CD4-positive, alpha-beta T cell (primary cell): ENCODE results near the gene GLRX2. TPM values are rescaled to one million over a fixed set of nuclear protein-coding genes. Genes with fewer than 3 reads are reported as not detected.

Source experiments
- ATAC-seq: fragments of 200-7000 bp; cut with Tn5 transposase; one replicate; pipeline ENCODE4 v1.10.0; 2022; ENCODE audit warnings: mild to moderate bottlenecking; ENCODE audit not compliant: poor library complexity
- CTCF ChIA-PET: fragments of 350-600 bp; sonication (Branson Sonifier 250); formaldehyde crosslinking; loops from one replicate; lab custom pipeline; 2021; ENCODE audit warnings: antibody characterized with exemption, inconsistent platforms; lab: Charles Lee
- POLR2A ChIA-PET: fragments of 350-600 bp; sonication (Branson Sonifier 250); formaldehyde crosslinking; loops from one replicate; lab custom pipeline; 2021; ENCODE audit warnings: antibody characterized with exemption, inconsistent platforms; lab: Charles Lee
- DNase-seq, 14 experiments: peaks; one replicate each; pipeline ENCODE4 v3.0.0-alpha.2; 2013 to 2020; ENCODE audit warnings: mixed read lengths in 2 of 14
- H3K27ac ChIP-seq, 2 donors: one replicate each; pipeline versions ENCODE4 v1.5.1 to v1.7.0; 2013; ENCODE audit warnings: low read length in 2 of 2, low read depth in 1 of 2, mild to moderate bottlenecking in 1 of 2
- H3K27me3 ChIP-seq, 2 experiments: 1 replicate in 1 of 2; 2 replicates in 1 of 2; pipeline versions ENCODE4 v1.6.1 to v1.7.0; 2013; ENCODE audit warnings: low read length in 2 of 2, control low read depth in 1 of 2, mild to moderate bottlenecking in 1 of 2, moderate library complexity in 1 of 2; ENCODE audit not compliant: insufficient read depth in 2 of 2, control insufficient read depth in 1 of 2
- H3K36me3 ChIP-seq: one replicate; pipeline ENCODE4 v1.6.1; 2013; ENCODE audit warnings: low read length, control low read depth; ENCODE audit not compliant: insufficient read depth
- H3K4me1 ChIP-seq: one replicate; pipeline ENCODE4 v1.6.1; 2013; ENCODE audit warnings: low read length, control low read depth; ENCODE audit not compliant: insufficient read depth
- H3K4me3 ChIP-seq: one replicate; pipeline ENCODE4 v1.5.1; 2013; ENCODE audit warnings: mild to moderate bottlenecking, low read length, moderate library complexity
- H3K9me3 ChIP-seq, 2 experiments: 1 replicate in 1 of 2; 2 replicates in 1 of 2; pipeline versions ENCODE4 v1.6.1 to v1.7.0; 2013; ENCODE audit warnings: low read length in 2 of 2, mild to moderate bottlenecking in 2 of 2, control low read depth in 1 of 2, moderate library complexity in 1 of 2; ENCODE audit not compliant: control insufficient read depth in 1 of 2, insufficient read depth in 1 of 2
- H3K27ac Mint-ChIP-seq: one replicate; pipeline ENCODE4 v1.8.0; 2020; ENCODE audit warnings: mixed read lengths
- H3K27me3 Mint-ChIP-seq: one replicate; pipeline ENCODE4 v1.8.0; 2021; ENCODE audit warnings: mixed read lengths
- H3K36me3 Mint-ChIP-seq: one replicate; pipeline ENCODE4 v1.8.0; 2021; ENCODE audit warnings: low read depth, mixed read lengths
- H3K4me1 Mint-ChIP-seq: one replicate; pipeline ENCODE4 v1.8.0; 2021; ENCODE audit warnings: low read depth, mixed read lengths
- H3K4me3 Mint-ChIP-seq: one replicate; pipeline ENCODE4 v1.8.0; 2020; ENCODE audit warnings: mild to moderate bottlenecking, mixed read lengths
- H3K9me3 Mint-ChIP-seq: one replicate; pipeline ENCODE4 v1.8.0; 2020; ENCODE audit warnings: mixed read lengths
- intact Hi-C, 2 experiments: fragments of 100-400 bp; cut with DNase I in 1 of 2; cut with micrococcal nuclease in 1 of 2; formaldehyde crosslinking; loops; one replicate each; pipeline versions ENCODE4 v1.15.1 to v1.9.0; 2023 to 2025; cut with DNase I, micrococcal nuclease
- total RNA-seq, 174 experiments: library from RNA in 2 of 174; stranded (reverse) in 2 of 174; gene quantifications; one replicate each; pipeline ENCODE4 v1.2.3 and lab custom pipeline; 2021 to 2026
- TF ChIP-seq, protein P1 (sequence below): fragments of 200-600 bp; IDR thresholded peaks from one replicate; pipeline ENCODE4 v1.8.0; 2022; ENCODE audit warnings: antibody characterized with exemption, mild to moderate bottlenecking

GLRX2 gene
- total RNA-seq, 2 experiments from 2014 or later, result 4.3 to 5.5 TPM

DNA sequence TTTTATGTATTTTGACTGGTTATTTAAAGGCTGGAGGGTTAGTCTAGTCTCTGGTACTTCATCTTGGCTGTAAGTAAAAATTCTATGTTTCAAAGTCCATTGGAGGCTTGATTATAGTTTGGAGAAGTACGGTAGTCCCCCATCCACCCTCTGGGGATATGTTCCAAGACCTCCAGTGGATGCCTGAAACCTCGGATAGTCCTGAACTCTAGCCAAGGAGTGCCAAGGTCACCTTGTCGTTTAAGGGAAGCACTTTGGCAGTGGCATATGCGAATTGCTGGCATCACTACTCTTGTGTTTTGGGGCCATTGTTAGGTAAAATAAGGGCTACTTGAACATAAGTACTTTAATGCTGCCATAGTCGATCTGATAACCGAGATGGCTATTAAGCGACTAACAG, 35.0 kb upstream of the GLRX2 start:
- H3K27me3 Mint-ChIP-seq, result no peaks in the 10 kb centered on the region
- H3K4me3 Mint-ChIP-seq, result no peak overlapping the region
- ATAC-seq (no peak), DNase-seq (no peak)
- H3K4me1 ChIP-seq, result no peaks in the 10 kb centered on the region
- H3K9me3 Mint-ChIP-seq, result no peaks in the 10 kb centered on the region
- peaks cover 62% of the 10 kb centered on the region for H3K36me3 ChIP-seq
- H3K9me3 ChIP-seq, result no peaks in the 10 kb centered on the region
- no peak overlapping the region for H3K27ac Mint-ChIP-seq
- ChIA-PET CTCF (no interaction called here), POLR2A (no interaction called here)
- H3K4me1 Mint-ChIP-seq, result peaks cover 49% of the 10 kb centered on the region
- no peak overlapping the region for H3K27ac ChIP-seq
- intact Hi-C loops, result loop anchor here in 1 of 2 experiments (10.0 kb wide), 1 partner anchor 1155 kb away; no protein-coding TSS in a partner anchor
- no peaks in the 10 kb centered on the region for H3K27me3 ChIP-seq
- peaks cover 92% of the 10 kb centered on the region for H3K36me3 Mint-ChIP-seq
- TF ChIP-seq, protein P1, sequence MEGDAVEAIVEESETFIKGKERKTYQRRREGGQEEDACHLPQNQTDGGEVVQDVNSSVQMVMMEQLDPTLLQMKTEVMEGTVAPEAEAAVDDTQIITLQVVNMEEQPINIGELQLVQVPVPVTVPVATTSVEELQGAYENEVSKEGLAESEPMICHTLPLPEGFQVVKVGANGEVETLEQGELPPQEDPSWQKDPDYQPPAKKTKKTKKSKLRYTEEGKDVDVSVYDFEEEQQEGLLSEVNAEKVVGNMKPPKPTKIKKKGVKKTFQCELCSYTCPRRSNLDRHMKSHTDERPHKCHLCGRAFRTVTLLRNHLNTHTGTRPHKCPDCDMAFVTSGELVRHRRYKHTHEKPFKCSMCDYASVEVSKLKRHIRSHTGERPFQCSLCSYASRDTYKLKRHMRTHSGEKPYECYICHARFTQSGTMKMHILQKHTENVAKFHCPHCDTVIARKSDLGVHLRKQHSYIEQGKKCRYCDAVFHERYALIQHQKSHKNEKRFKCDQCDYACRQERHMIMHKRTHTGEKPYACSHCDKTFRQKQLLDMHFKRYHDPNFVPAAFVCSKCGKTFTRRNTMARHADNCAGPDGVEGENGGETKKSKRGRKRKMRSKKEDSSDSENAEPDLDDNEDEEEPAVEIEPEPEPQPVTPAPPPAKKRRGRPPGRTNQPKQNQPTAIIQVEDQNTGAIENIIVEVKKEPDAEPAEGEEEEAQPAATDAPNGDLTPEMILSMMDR, result no peak
- H3K4me3 ChIP-seq, result no peak overlapping the region

DNA sequence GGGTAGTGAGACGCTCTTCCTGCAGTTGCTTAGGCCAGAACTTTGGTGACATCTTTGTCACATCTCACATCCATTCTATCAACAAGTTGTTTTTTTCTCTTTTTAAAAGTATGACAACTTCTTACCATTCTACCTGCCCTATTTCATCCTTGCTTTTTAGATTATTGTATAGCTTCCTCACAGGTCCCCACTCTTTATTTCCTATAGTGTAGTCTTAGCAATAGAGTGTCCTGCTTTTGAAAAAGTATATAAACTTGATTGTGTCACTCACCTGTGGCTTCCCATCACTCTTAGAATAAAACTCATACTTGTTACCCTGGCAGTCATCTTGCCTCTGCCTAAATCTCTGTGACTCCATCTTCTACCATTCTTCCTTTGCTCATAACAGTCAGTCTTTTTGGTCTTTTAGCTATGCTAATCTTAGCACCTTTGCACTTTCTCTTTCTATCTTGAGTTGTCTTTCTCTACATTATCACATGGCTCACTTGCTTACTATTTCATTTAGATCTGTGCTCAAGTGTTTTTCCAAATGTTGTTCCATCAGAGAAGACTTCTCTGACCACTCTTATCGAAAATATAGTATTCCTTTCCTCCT, 26.1 kb upstream of the GLRX2 start:
- TF ChIP-seq, protein P1, result no peak
- DNase-seq (no peak), ATAC-seq (no peak)
- peaks cover 57% of the 10 kb centered on the region for H3K36me3 ChIP-seq
- Mint-ChIP-seq H3K4me3 (no peak overlapping the region), H3K36me3 (peaks cover 77% of the 10 kb centered on the region), H3K27ac (no peak overlapping the region), H3K27me3 (no peaks in the 10 kb centered on the region), H3K4me1 (peaks cover 51% of the 10 kb centered on the region), H3K9me3 (no peaks in the 10 kb centered on the region)
- H3K27me3 ChIP-seq, result no peaks in the 10 kb centered on the region
- peaks cover 5% of the 10 kb centered on the region for H3K4me1 ChIP-seq
- H3K27ac ChIP-seq, result no peak overlapping the region
- no peak overlapping the region for H3K4me3 ChIP-seq
- POLR2A ChIA-PET, result interaction anchor here (1.1 kb wide), 1 partner anchor 10 kb away, joined by 3 read pairs; the partner anchor contains the start of gene CDC73
- H3K9me3 ChIP-seq, result no peaks in the 10 kb centered on the region
- intact Hi-C loops, result no loop called here
- CTCF ChIA-PET, result interaction anchor here (0.5 kb wide), 1 partner anchor 378 kb away, joined by 4 read pairs; no protein-coding TSS in a partner anchor

DNA sequence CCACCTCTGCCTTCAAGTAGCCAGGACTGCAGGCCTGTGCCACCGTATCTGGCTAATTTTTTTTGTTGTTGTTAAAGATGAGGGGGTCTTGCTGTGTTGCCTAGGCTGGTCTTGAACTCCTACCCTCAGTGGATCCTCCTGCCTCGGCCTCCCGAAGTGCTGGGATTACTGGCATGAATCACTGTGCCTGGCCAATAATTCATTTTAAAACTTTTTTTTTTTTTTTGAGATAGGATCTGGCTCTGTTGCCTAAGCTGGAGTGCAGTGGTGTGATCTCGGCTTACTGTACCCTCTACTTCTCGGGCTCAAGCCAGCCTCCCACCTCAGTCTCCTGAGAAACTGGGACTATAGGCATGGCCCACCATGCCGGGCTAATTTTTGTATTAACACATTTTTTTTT, 20.2 kb upstream of the GLRX2 start:
- no peaks in the 10 kb centered on the region for H3K9me3 ChIP-seq
- Mint-ChIP-seq H3K27ac (no peak overlapping the region), H3K4me3 (peak overlapping the region; percentile 42), H3K4me1 (peaks cover 62% of the 10 kb centered on the region), H3K36me3 (peaks cover 55% of the 10 kb centered on the region), H3K27me3 (no peaks in the 10 kb centered on the region), H3K9me3 (no peaks in the 10 kb centered on the region)
- no peak for DNase-seq
- H3K4me3 ChIP-seq, result no peak overlapping the region
- ChIA-PET POLR2A (no interaction called here), CTCF (no interaction called here)
- ATAC-seq, result no peak
- no peak overlapping the region for H3K27ac ChIP-seq
- intact Hi-C loops, result loop anchor here in 1 of 2 experiments (10.0 kb wide), 1 partner anchor 651 kb away; no protein-coding TSS in a partner anchor
- H3K36me3 ChIP-seq, result peaks cover 43% of the 10 kb centered on the region
- H3K4me1 ChIP-seq, result peaks cover 31% of the 10 kb centered on the region
- no peaks in the 10 kb centered on the region for H3K27me3 ChIP-seq
- TF ChIP-seq, protein P1, result no peak
